ENCODE results near the gene UGCG. TPM values are rescaled to one million over a fixed set of nuclear protein-coding genes. Genes with fewer than 3 reads are reported as not detected.

The UGCG gene
- polyA plus RNA-seq, 2 of the 4 experiments (the other 2 are of a cell fraction): 11.6 to 25.9 TPM

GRCh38 chr9:111934747-111935146 is 38.1 kb downstream of the UGCG start:
- ATAC-seq (no peak), FAIRE-seq (no peak), DNase-seq (ENCODE audit: low read depth in 1 of 2, low spot score in 1 of 2) (no peak)
- Histone ChIP-seq H3K9me3 (no peaks in the 10 kb centered on the region), H3K4me3 (no peak overlapping the region), H3K4me1 (no peaks in the 10 kb centered on the region), H3K27ac (no peak overlapping the region), H3K4me2 (no peak overlapping the region)
- ChIA-PET POLR2A (no interaction called here), CTCF (interaction anchor here (2.7 kb wide), 1 partner anchor 87 kb away, joined by 10 read pairs; no protein-coding TSS in a partner anchor)
- 94% methylated on average over 2 of the region's 2 CpGs for WGBS (ENCODE audit: missing lambda C conversion rate)
- TF ChIP-seq RAD21 (conservative IDR thresholded peaks at IDR 0.05 in 1 of 2, IDR thresholded peaks at IDR 0.05 in 1 of 2) (no peak), BHLHE40 (IDR thresholded peaks at IDR 0.05; ENCODE audit: low read depth, low read length) (no peak), KDM1A (IDR thresholded peaks at IDR 0.05; ENCODE audit: low read depth) (no peak), ZSCAN20 (CRISPR knock-in tag; IDR thresholded peaks at IDR 0.05) (no peak), MAFK (IDR thresholded peaks at IDR 0.05; ENCODE audit: partially characterized antibody) (no peak), PHF8 (IDR thresholded peaks at IDR 0.05; ENCODE audit: borderline replicate concordance, low read depth) (no peak), RNF2 (IDR thresholded peaks at IDR 0.05; ENCODE audit: borderline replicate concordance, low read depth) (no peak), FOXS1 (CRISPR knock-in tag; IDR thresholded peaks at IDR 0.05) (no peak), GATA3 (IDR thresholded peaks at IDR 0.05; ENCODE audit: borderline replicate concordance) (no peak), HEYL (CRISPR knock-in tag; IDR thresholded peaks at IDR 0.05) (no peak), CHD4 (IDR thresholded peaks at IDR 0.05; ENCODE audit: borderline replicate concordance) (no peak), CEBPB (IDR thresholded peaks at IDR 0.05) (no peak), ESRRA (IDR thresholded peaks at IDR 0.05; ENCODE audit: borderline replicate concordance, low read length) (no peak), RFX5 (IDR thresholded peaks at IDR 0.05) (no peak)
- TF ChIP-seq, protein P1, sequence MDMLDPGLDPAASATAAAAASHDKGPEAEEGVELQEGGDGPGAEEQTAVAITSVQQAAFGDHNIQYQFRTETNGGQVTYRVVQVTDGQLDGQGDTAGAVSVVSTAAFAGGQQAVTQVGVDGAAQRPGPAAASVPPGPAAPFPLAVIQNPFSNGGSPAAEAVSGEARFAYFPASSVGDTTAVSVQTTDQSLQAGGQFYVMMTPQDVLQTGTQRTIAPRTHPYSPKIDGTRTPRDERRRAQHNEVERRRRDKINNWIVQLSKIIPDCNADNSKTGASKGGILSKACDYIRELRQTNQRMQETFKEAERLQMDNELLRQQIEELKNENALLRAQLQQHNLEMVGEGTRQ (IDR thresholded peaks at IDR 0.05): no peak
- TF ChIP-seq, protein P2, sequence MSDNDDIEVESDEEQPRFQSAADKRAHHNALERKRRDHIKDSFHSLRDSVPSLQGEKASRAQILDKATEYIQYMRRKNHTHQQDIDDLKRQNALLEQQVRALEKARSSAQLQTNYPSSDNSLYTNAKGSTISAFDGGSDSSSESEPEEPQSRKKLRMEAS (IDR thresholded peaks at IDR 0.05): no peak
- TF ChIP-seq, protein P3, sequence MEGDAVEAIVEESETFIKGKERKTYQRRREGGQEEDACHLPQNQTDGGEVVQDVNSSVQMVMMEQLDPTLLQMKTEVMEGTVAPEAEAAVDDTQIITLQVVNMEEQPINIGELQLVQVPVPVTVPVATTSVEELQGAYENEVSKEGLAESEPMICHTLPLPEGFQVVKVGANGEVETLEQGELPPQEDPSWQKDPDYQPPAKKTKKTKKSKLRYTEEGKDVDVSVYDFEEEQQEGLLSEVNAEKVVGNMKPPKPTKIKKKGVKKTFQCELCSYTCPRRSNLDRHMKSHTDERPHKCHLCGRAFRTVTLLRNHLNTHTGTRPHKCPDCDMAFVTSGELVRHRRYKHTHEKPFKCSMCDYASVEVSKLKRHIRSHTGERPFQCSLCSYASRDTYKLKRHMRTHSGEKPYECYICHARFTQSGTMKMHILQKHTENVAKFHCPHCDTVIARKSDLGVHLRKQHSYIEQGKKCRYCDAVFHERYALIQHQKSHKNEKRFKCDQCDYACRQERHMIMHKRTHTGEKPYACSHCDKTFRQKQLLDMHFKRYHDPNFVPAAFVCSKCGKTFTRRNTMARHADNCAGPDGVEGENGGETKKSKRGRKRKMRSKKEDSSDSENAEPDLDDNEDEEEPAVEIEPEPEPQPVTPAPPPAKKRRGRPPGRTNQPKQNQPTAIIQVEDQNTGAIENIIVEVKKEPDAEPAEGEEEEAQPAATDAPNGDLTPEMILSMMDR (IDR thresholded peaks at IDR 0.05): no peak

DNA sequence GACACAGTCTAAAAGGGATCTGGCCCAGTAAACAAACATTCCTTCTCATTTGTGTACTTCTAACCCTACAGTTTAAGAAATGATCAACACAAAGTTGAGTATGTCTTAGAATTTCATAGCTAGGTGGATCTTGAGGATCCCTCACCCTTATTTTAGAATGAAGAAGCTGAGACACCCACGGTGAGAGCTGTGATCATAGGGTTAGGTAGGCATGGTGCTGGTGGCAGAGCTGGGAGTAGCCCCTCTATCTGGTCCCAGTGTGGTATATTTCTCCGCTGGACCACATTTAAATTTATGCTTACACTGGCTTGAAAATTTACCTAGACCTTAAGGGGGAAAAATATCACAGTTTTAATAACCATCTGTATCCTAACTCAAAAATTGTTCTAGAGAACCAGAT is 39.8 kb downstream of the UGCG start:
- CTCF ChIA-PET: interaction anchor here (1.5 to 2.7 kb wide), 2 partner anchors 86 to 138 kb away, joined by 4 to 10 read pairs; no protein-coding TSS in a partner anchor

More for the DNA sequence above, 39.8 kb downstream of the UGCG start:
- 90% methylated on average over 2 of the region's 2 CpGs for WGBS (ENCODE audit: missing lambda C conversion rate)
- Histone ChIP-seq H3K4me2 (no peak overlapping the region), H3K4me1 (no peaks in the 10 kb centered on the region), H3K9me3 (no peaks in the 10 kb centered on the region), H3K4me3 (no peak overlapping the region), H3K27ac (no peak overlapping the region)
- DNase-seq (ENCODE audit: low read depth in 1 of 2, low spot score in 1 of 2): no peak
- no peak for FAIRE-seq
- no peak for ATAC-seq
- POLR2A ChIA-PET: no interaction called here
- TF ChIP-seq RARB (CRISPR knock-in tag; IDR thresholded peaks at IDR 0.05) (no peak), FOSB (CRISPR knock-in tag; IDR thresholded peaks at IDR 0.05) (no peak), ZC3H11A (IDR thresholded peaks at IDR 0.05) (no peak), HOXB5 (CRISPR knock-in tag; IDR thresholded peaks at IDR 0.05) (no peak), NFE2L2 (conservative IDR thresholded peaks at IDR 0.05; ENCODE audit: low read length) (no peak), EHF (CRISPR knock-in tag; IDR thresholded peaks at IDR 0.05) (no peak), RFX5 (IDR thresholded peaks at IDR 0.05) (no peak), HOXB13 (CRISPR knock-in tag; IDR thresholded peaks at IDR 0.05; ENCODE audit: low read depth) (no peak), KDM5A (IDR thresholded peaks at IDR 0.05) (no peak), SREBF2 (IDR thresholded peaks at IDR 0.05) (no peak), POLR2AphosphoS2 (conservative IDR thresholded peaks at IDR 0.05; ENCODE audit: low read length) (no peak)
- TF ChIP-seq, protein P4, sequence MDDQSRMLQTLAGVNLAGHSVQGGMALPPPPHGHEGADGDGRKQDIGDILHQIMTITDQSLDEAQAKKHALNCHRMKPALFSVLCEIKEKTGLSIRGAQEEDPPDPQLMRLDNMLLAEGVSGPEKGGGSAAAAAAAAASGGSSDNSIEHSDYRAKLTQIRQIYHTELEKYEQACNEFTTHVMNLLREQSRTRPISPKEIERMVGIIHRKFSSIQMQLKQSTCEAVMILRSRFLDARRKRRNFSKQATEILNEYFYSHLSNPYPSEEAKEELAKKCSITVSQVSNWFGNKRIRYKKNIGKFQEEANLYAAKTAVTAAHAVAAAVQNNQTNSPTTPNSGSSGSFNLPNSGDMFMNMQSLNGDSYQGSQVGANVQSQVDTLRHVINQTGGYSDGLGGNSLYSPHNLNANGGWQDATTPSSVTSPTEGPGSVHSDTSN (IDR thresholded peaks at IDR 0.05): no peak
- TF ChIP-seq, protein P5, sequence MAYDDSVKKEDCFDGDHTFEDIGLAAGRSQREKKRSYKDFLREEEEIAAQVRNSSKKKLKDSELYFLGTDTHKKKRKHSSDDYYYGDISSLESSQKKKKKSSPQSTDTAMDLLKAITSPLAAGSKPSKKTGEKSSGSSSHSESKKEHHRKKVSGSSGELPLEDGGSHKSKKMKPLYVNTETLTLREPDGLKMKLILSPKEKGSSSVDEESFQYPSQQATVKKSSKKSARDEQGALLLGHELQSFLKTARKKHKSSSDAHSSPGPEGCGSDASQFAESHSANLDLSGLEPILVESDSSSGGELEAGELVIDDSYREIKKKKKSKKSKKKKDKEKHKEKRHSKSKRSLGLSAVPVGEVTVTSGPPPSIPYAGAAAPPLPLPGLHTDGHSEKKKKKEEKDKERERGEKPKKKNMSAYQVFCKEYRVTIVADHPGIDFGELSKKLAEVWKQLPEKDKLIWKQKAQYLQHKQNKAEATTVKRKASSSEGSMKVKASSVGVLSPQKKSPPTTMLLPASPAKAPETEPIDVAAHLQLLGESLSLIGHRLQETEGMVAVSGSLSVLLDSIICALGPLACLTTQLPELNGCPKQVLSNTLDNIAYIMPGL (CRISPR knock-in tag; IDR thresholded peaks at IDR 0.05; ENCODE audit: borderline replicate concordance): no peak
